ENCODE data around the gene IL4R.

DNA sequence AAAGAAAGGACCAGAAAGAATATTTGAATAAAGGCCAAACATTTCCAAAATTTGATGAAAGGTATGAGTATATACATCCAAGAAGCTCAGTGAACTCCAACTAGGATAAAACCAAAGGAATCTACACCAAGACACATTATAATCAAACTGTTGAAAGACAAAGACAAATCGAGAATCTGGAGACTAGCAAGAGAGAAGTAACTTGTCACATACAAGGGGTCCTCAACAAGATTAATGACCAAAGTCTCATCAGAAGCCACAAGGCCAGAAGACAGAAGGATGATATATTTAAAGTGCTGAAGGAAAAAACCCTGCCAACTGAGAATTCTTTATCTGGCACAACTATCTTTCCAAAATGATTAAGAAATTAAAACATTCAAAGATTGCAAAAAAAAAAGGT is 78.9 kb downstream of the IL4R start:
- TF ChIP-seq, protein P1, sequence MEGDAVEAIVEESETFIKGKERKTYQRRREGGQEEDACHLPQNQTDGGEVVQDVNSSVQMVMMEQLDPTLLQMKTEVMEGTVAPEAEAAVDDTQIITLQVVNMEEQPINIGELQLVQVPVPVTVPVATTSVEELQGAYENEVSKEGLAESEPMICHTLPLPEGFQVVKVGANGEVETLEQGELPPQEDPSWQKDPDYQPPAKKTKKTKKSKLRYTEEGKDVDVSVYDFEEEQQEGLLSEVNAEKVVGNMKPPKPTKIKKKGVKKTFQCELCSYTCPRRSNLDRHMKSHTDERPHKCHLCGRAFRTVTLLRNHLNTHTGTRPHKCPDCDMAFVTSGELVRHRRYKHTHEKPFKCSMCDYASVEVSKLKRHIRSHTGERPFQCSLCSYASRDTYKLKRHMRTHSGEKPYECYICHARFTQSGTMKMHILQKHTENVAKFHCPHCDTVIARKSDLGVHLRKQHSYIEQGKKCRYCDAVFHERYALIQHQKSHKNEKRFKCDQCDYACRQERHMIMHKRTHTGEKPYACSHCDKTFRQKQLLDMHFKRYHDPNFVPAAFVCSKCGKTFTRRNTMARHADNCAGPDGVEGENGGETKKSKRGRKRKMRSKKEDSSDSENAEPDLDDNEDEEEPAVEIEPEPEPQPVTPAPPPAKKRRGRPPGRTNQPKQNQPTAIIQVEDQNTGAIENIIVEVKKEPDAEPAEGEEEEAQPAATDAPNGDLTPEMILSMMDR (conservative IDR thresholded peaks at IDR 0.05; ENCODE audit: low read depth, low read length), result no peak
- TF ChIP-seq EZH2 (IDR thresholded peaks at IDR 0.05; ENCODE audit: low read length, unreplicated experiment) (no peak), EZH2phosphoT487 (IDR thresholded peaks at IDR 0.05; ENCODE audit: borderline replicate concordance, low read length) (no peak)

All from PC-3 (cell line).